Epithelial cell of proximal tubule (primary cell): ENCODE data around the gene ATCAY. TPM values are rescaled to one million over a fixed set of nuclear protein-coding genes. Genes with fewer than 3 reads are reported as not detected.

Experiments
- DNase-seq: peaks from one replicate; pipeline ENCODE4 v3.0.0-alpha.2; 2011; ENCODE audit warnings: low read depth
- H3K4me3 ChIP-seq: 2 replicates; pipeline ENCODE4 v1.5.1; 2011; ENCODE audit warnings: low read depth, mild to moderate bottlenecking, low read length
- CTCF ChIP-seq: conservative IDR thresholded peaks from 2 replicates; pipeline ENCODE4 v1.5.1; 2012; ENCODE audit warnings: low read depth, mild to moderate bottlenecking, low read length
- total RNA-seq: library from RNA; depleted of rRNA; stranded (reverse); fragments of >200 nt; gene quantifications from 2 replicates; pipeline ENCODE4 v1.2.3, GENCODE V29; 2015

Gene ATCAY
- total RNA-seq, 1 donor from 2014 or later, result not detected

- no peak for TF ChIP-seq CTCF
- DNase-seq, result no peak
- H3K4me3 ChIP-seq, result no peak overlapping the region
Observed at GRCh38 chr19:3899531-3900294, 19.2 kb downstream of the ATCAY start.

- no peak for DNase-seq
- H3K4me3 ChIP-seq, result no peak overlapping the region
- TF ChIP-seq CTCF, result no peak
Observed at GRCh38 chr19:3902317-3902973, 22.0 kb downstream of the ATCAY start.

GRCh38 chr19:3904233-3904632 is 23.7 kb downstream of the ATCAY start:
- H3K4me3 ChIP-seq, result no peak overlapping the region
- no peak for TF ChIP-seq CTCF

GRCh38 chr19:3907626-3908265 is 27.3 kb downstream of the ATCAY start:
- no peak for TF ChIP-seq CTCF
- DNase-seq, result no peak
- H3K4me3 ChIP-seq, result no peak overlapping the region

More at GRCh38 chr19:3904233-3904632, 23.7 kb downstream of the ATCAY start:
- DNase-seq, result no peak

GRCh38 chr19:3908266-3909054 is 28.0 kb downstream of the ATCAY start:
- no peak overlapping the region for H3K4me3 ChIP-seq
- DNase-seq, result no peak
- no peak for TF ChIP-seq CTCF

- H3K4me3 ChIP-seq, result no peak overlapping the region
- DNase-seq, result no peak
- no peak for TF ChIP-seq CTCF
Observed at GRCh38 chr19:3910105-3910504, 29.6 kb downstream of the ATCAY start.
